SK-N-SH (cell line): ENCODE measurements around the gene SPACA5. TPM values are rescaled to one million over a fixed set of nuclear protein-coding genes. Genes with fewer than 3 reads are reported as not detected.

ENCODE experiments used
- CTCF ChIA-PET: fragments of 300-600, 350-600 bp; formaldehyde crosslinking; extraction: SDS; loops from one replicate; lab custom pipeline; 2021; lab: Yijun Ruan, JAX
- POLR2A ChIA-PET: fragments of 350-600 bp; sonication (Branson Sonifier 250); formaldehyde crosslinking; extraction: SDS; loops from one replicate; lab custom pipeline; 2020; ENCODE audit warnings: antibody characterized with exemption, inconsistent platforms; lab: Yijun Ruan, JAX
- DNase-seq: peaks from one replicate; pipeline ENCODE4 v3.0.0; 2012
- H2AFZ ChIP-seq: fragments of 200-600 bp; sonication (generic); 2 replicates; pipeline ENCODE4 v1.8.1; 2016; ENCODE audit warnings: antibody characterized with exemption, mild to moderate bottlenecking, low read depth
- H3F3A ChIP-seq: fragments of 200-600 bp; sonication (generic); replicated peaks from 2 replicates; pipeline ENCODE3; 2016; ENCODE audit warnings: antibody characterized with exemption, mild to moderate bottlenecking; ENCODE audit not compliant: insufficient read depth
- H3K27ac ChIP-seq, 2 experiments: fragments of 200-500 bp in 1 of 2; fragments of 200-600 bp in 1 of 2; sonication (Bioruptor generic) in 1 of 2; sonication (generic), shearing (Covaris generic) in 1 of 2; 2 replicates each; pipeline versions ENCODE4 v1.5.1 to v1.6.1; 2014 to 2016; ENCODE audit warnings: low read depth in 2 of 2, inconsistent platforms in 1 of 2, low read length in 1 of 2, mild to moderate bottlenecking in 1 of 2, mixed read lengths in 1 of 2
- H3K27me3 ChIP-seq: fragments of 200-600 bp; sonication (generic), shearing (Covaris generic); 2 replicates; pipeline ENCODE4 v1.6.1; 2016; ENCODE audit warnings: mixed run types; ENCODE audit not compliant: insufficient read depth
- H3K36me3 ChIP-seq, 2 experiments: fragments of 200-500 bp in 1 of 2; fragments of 200-600 bp in 1 of 2; sonication (Bioruptor generic) in 1 of 2; sonication (generic) in 1 of 2; replicated peaks in 1 of 2; 2 replicates each; pipeline versions ENCODE3 to v1.5.1; 2014 to 2016; ENCODE audit warnings: low read length in 1 of 2, mild to moderate bottlenecking in 1 of 2; ENCODE audit not compliant: insufficient read depth in 2 of 2, control insufficient read depth in 1 of 2
- H3K4me1 ChIP-seq, 2 experiments: fragments of 200-500 bp in 1 of 2; fragments of 200-600 bp in 1 of 2; sonication (Bioruptor generic) in 1 of 2; sonication (generic), shearing (Covaris generic) in 1 of 2; 2 replicates each; pipeline versions ENCODE4 v1.5.1 to v1.6.1; 2014 to 2016; ENCODE audit warnings: low read depth in 1 of 2, low read length in 1 of 2, mixed run types in 1 of 2; ENCODE audit not compliant: insufficient read depth in 2 of 2, control insufficient read depth in 1 of 2
- H3K4me2 ChIP-seq: fragments of 200-600 bp; sonication (generic), shearing (Covaris generic); 2 replicates; pipeline ENCODE4 v1.6.1; 2017; ENCODE audit warnings: mixed run types
- H3K4me3 ChIP-seq, 2 experiments: fragments of 200-500 bp in 1 of 2; fragments of 200-600 bp in 1 of 2; sonication (Bioruptor generic) in 1 of 2; sonication (generic), shearing (Covaris generic) in 1 of 2; 2 replicates each; pipeline versions ENCODE4 v1.5.1 to v1.8.1; 2014 to 2016; ENCODE audit warnings: low read depth in 2 of 2, inconsistent platforms in 1 of 2, low read length in 1 of 2, mild to moderate bottlenecking in 1 of 2, mixed read lengths in 1 of 2, moderate library complexity in 1 of 2
- H3K79me2 ChIP-seq: fragments of 200-600 bp; sonication (generic); 2 replicates; pipeline ENCODE4 v1.8.1; 2017; ENCODE audit warnings: mild to moderate bottlenecking; ENCODE audit not compliant: insufficient read depth
- H3K9ac ChIP-seq: fragments of 200-600 bp; sonication (generic); 2 replicates; pipeline ENCODE4 v1.6.1; 2017; ENCODE audit warnings: mixed run types
- H3K9me2 ChIP-seq: fragments of 200-600 bp; sonication (generic); 2 replicates; pipeline ENCODE4 v1.6.1; 2017; ENCODE audit warnings: mixed run types
- H3K9me3 ChIP-seq: fragments of 200-600 bp; sonication (generic); 2 replicates; pipeline ENCODE4 v1.6.1; 2017; ENCODE audit warnings: mixed run types, mild to moderate bottlenecking, moderate library complexity
- H4K20me1 ChIP-seq: fragments of 200-600 bp; sonication (generic); 2 replicates; pipeline ENCODE4 v1.6.1; 2017; ENCODE audit warnings: mild to moderate bottlenecking, mixed run types; ENCODE audit not compliant: insufficient read depth
- CHD2 ChIP-seq: fragments of 150-350 bp; IDR thresholded peaks from 2 replicates; pipeline ENCODE4 v1.6.1; 2018; ENCODE audit warnings: low read length; ENCODE audit not compliant: partially characterized antibody
- ELF1 ChIP-seq: IDR thresholded peaks from 2 replicates; pipeline ENCODE4 v1.4.0; 2012
- EZH2phosphoT487 ChIP-seq: fragments of 200-600 bp; sonication (generic); IDR thresholded peaks from 2 replicates; pipeline ENCODE4 v1.6.1; 2017; ENCODE audit warnings: low read depth, mixed run types, mild to moderate bottlenecking, antibody characterized with exemption, moderate library complexity, borderline replicate concordance
- FOXM1 ChIP-seq: IDR thresholded peaks from 2 replicates; pipeline ENCODE4 v1.4.0; 2012; ENCODE audit warnings: low read depth, mild to moderate bottlenecking
- GABPA ChIP-seq: IDR thresholded peaks from 2 replicates; pipeline ENCODE4 v1.4.0; 2012; ENCODE audit warnings: low read depth, mild to moderate bottlenecking
- IRF3 ChIP-seq: fragments of 150-350 bp; IDR thresholded peaks from 2 replicates; pipeline ENCODE4 v1.6.1; 2016; ENCODE audit warnings: mild to moderate bottlenecking, low read depth, low read length
- NRF1 ChIP-seq: IDR thresholded peaks from 2 replicates; pipeline ENCODE4 v1.6.1; 2012; ENCODE audit warnings: low read depth, mild to moderate bottlenecking, low read length
- RCOR1 ChIP-seq: fragments of 150-350 bp; IDR thresholded peaks from 2 replicates; pipeline ENCODE4 v1.6.1; 2017; ENCODE audit warnings: antibody characterized with exemption, low read length
- REST ChIP-seq: IDR thresholded peaks from 2 replicates; pipeline ENCODE4 v1.6.1; 2012; ENCODE audit warnings: mild to moderate bottlenecking, low read depth, low read length, moderate library complexity
- RFX5 ChIP-seq: IDR thresholded peaks from 2 replicates; pipeline ENCODE4 v1.6.1; 2012; ENCODE audit warnings: mild to moderate bottlenecking, improper control_type of control experiment, low read length
- RXRA ChIP-seq: IDR thresholded peaks from 2 replicates; pipeline ENCODE4 v1.4.0; 2012; ENCODE audit warnings: low read depth, mild to moderate bottlenecking, borderline replicate concordance
- TCF12 ChIP-seq: IDR thresholded peaks from 2 replicates; pipeline ENCODE4 v1.4.0; 2012
- TEAD4 ChIP-seq: IDR thresholded peaks from 2 replicates; pipeline ENCODE4 v1.4.0; 2012; ENCODE audit warnings: mild to moderate bottlenecking, borderline replicate concordance; ENCODE audit not compliant: insufficient read depth
- USF2 ChIP-seq: fragments of 150-350 bp; IDR thresholded peaks from 2 replicates; pipeline ENCODE4 v1.6.1; 2017; ENCODE audit warnings: antibody characterized with exemption, low read length, low read depth, borderline replicate concordance
- YY1 ChIP-seq: IDR thresholded peaks from 2 replicates; pipeline ENCODE4 v1.4.0; 2012; ENCODE audit warnings: low read depth, mild to moderate bottlenecking
- ZBTB33 ChIP-seq: IDR thresholded peaks from 2 replicates; pipeline ENCODE4 v1.4.0; 2012; ENCODE audit warnings: low read depth, borderline replicate concordance
- WGBS: methylation state at CpG from one replicate; pipeline ENCODE4 v1.1.6; 2017; ENCODE audit warnings: low lambda C conversion rate; 5-methylcytosine and 5-hydroxymethylcytosine counted together
- polyA plus RNA-seq, 3 experiments: library from polyadenylated mRNA; depleted of rRNA; stranded (reverse); fragments of >200 nt; gene quantifications; 2 replicates each; pipeline ENCODE4 v1.2.3, GENCODE V29; 2012

The SPACA5 gene
- polyA plus RNA-seq, 1 of the 3 experiments (the other 2 are of a cell fraction), result not detected

- TF ChIP-seq RFX5 (no peak), EZH2phosphoT487 (no peak), CHD2 (no peak), USF2 (no peak), REST (no peak), RCOR1 (no peak), FOXM1 (no peak), ZBTB33 (no peak), TEAD4 (no peak), GABPA (no peak), YY1 (no peak), ELF1 (no peak), RXRA (no peak), NRF1 (no peak), TCF12 (no peak), IRF3 (no peak)
- no peak for DNase-seq
- CTCF ChIA-PET, result no interaction called here
- POLR2A ChIA-PET, result no interaction called here
- Histone ChIP-seq H3K27ac (no peak overlapping the region), H4K20me1 (no peaks in the 10 kb centered on the region), H3K79me2 (peaks cover 42% of the 10 kb centered on the region), H3K4me2 (peak overlapping the region; percentile 98), H3K27me3 (no peaks in the 10 kb centered on the region), H3F3A (peaks cover 4% of the 10 kb centered on the region), H3K4me1 (peaks cover 0 to 7% of the 10 kb centered on the region in 2 experiments; a peak in 2 of 4 replicates), H3K9me2 (no peaks in the 10 kb centered on the region), H3K4me3 (peak overlapping the region; percentile 77), H3K9me3 (no peaks in the 10 kb centered on the region), H2AFZ (peak overlapping the region; percentile 100; the same call in 1 of the 2 replicates), H3K36me3 (peaks cover 7 to 15% of the 10 kb centered on the region in 2 experiments), H3K9ac (peak overlapping the region; percentile 72; the same call in 1 of the 2 replicates)
- WGBS, result 39% methylated on average over 7 of the region's 7 CpGs
These were observed 3.9 kb upstream of the SPACA5 start for GRCh38 chrX:48002929-48003328.
